Measurements from ENCODE around the gene LPAR2.
A peak's percentile ranks its signal among the peaks of the same experiment; 100 is the strongest.
"Not testable (repeated sequence)": the region's sequence is repeated elsewhere in the genome, so short reads cannot be mapped to it uniquely, and the experiment has no call there.

Gene LPAR2

DNA sequence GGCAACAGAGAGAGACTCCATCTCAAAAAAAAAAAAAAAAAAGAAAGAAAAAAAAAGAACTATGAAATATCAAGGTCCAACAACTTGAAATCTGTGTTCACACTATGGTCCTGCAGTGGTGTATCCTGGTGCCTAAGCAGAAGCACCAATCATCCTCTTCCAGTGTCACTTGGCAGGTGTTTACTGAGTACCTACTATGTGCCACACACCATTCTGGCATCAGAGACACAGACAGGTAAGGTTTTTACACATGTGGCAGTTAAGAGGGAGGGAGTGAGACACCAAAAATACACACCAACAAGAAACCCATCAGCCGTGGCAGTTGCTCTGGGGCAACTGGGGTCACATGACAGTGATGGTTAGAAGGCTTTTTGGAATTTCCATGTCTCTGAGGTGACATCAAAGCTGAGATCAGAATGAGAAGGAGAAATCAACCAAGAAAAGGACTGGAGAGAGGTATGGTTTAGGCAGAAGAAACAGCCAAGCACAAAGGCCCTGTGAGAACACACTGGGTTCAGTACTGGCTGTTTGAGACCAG lies 27.2 kb downstream of the LPAR2 start:
- Histone ChIP-seq H3K27ac (ENCODE audit: low read depth, low read length, poor library complexity, severe bottlenecking) (peak overlapping the region; percentile 93), H3K9me2 (ENCODE audit: low read depth, low read length) (no peaks in the 10 kb centered on the region), H3K4me1 (ENCODE audit: insufficient read depth, low read length, severe bottlenecking) (peaks cover 76% of the 10 kb centered on the region), H3K4me3 (ENCODE audit: low read depth, low read length, poor library complexity, severe bottlenecking) (no peak overlapping the region), H3F3A (ENCODE audit: insufficient read depth, low read length) (no peaks in the 10 kb centered on the region), H3K9ac (ENCODE audit: low read length) (peak overlapping the region; percentile 12; the same call in 1 of the 2 replicates), H3K4me2 (ENCODE audit: low read length) (peak overlapping the region; percentile 48; the same call in 1 of the 2 replicates), H3K9me3 (ENCODE audit: low read length) (no peaks in the 10 kb centered on the region), H3K27me3 (ENCODE audit: insufficient read depth, low read length) (no peaks in the 10 kb centered on the region), H4K20me1 (ENCODE audit: insufficient read depth, low read length) (no peaks in the 10 kb centered on the region), H3K36me3 (ENCODE audit: insufficient read depth, low read length) (peaks cover 4% of the 10 kb centered on the region; the same call in 1 of the 2 replicates), H3K79me2 (ENCODE audit: insufficient read depth, low read length) (no peaks in the 10 kb centered on the region), H2AFZ (ENCODE audit: low read length) (no peak overlapping the region)
- TF ChIP-seq CTCF (IDR thresholded peaks at IDR 0.05; ENCODE audit: low read length), result no peak
- TF ChIP-seq EZH2 (IDR thresholded peaks at IDR 0.05; ENCODE audit: borderline replicate concordance, low read length), result no peak

GRCh38 chr19:19598728-19599451 lies 29.1 kb downstream of the LPAR2 start:
- H3K9me2 ChIP-seq (ENCODE audit: low read depth, low read length); H3K27me3 ChIP-seq (ENCODE audit: insufficient read depth, low read length); H3K36me3 ChIP-seq (ENCODE audit: insufficient read depth, low read length); H3K79me2 ChIP-seq (ENCODE audit: insufficient read depth, low read length); H3K9me3 ChIP-seq (ENCODE audit: low read length); H2AFZ ChIP-seq (ENCODE audit: low read length); H3F3A ChIP-seq (ENCODE audit: insufficient read depth, low read length); H4K20me1 ChIP-seq (ENCODE audit: insufficient read depth, low read length): not testable (repeated sequence)
- Histone ChIP-seq H3K4me1 (ENCODE audit: insufficient read depth, low read length, severe bottlenecking) (peaks cover 88% of the 10 kb centered on the region), H3K27ac (ENCODE audit: low read depth, low read length, poor library complexity, severe bottlenecking) (peak overlapping the region; percentile 93), H3K4me3 (ENCODE audit: low read depth, low read length, poor library complexity, severe bottlenecking) (peak overlapping the region; percentile 6), H3K9ac (ENCODE audit: low read length) (peak overlapping the region; percentile 44; the same call in 1 of the 2 replicates), H3K4me2 (ENCODE audit: low read length) (peak overlapping the region; percentile 36)

GRCh38 chr19:19597809-19598306 lies 30.2 kb downstream of the LPAR2 start:
- Histone ChIP-seq H3K27ac (ENCODE audit: low read depth, low read length, poor library complexity, severe bottlenecking) (peak overlapping the region; percentile 93), H3K4me1 (ENCODE audit: insufficient read depth, low read length, severe bottlenecking) (peaks cover 79% of the 10 kb centered on the region), H2AFZ (ENCODE audit: low read length) (peak overlapping the region; percentile 67; the same call in 1 of the 2 replicates)

More at GRCh38 chr19:19597809-19598306, 30.2 kb downstream of the LPAR2 start:
- peak overlapping the region; percentile 25 for H3K4me3 ChIP-seq (ENCODE audit: low read depth, low read length, poor library complexity, severe bottlenecking)
- no peaks in the 10 kb centered on the region for H4K20me1 ChIP-seq (ENCODE audit: insufficient read depth, low read length)
- H3K9ac ChIP-seq (ENCODE audit: low read length), result peak overlapping the region; percentile 43
- TF ChIP-seq CTCF (IDR thresholded peaks at IDR 0.05; ENCODE audit: low read length) (no peak), EZH2 (IDR thresholded peaks at IDR 0.05; ENCODE audit: borderline replicate concordance, low read length) (no peak)
- H3K79me2 ChIP-seq (ENCODE audit: insufficient read depth, low read length), result no peaks in the 10 kb centered on the region
- peak overlapping the region; percentile 36 for H3K4me2 ChIP-seq (ENCODE audit: low read length)
- H3K9me2 ChIP-seq (ENCODE audit: low read depth, low read length), result no peaks in the 10 kb centered on the region
- no peaks in the 10 kb centered on the region for H3F3A ChIP-seq (ENCODE audit: insufficient read depth, low read length)
- H3K9me3 ChIP-seq (ENCODE audit: low read length), result no peaks in the 10 kb centered on the region
- peaks cover 4% of the 10 kb centered on the region; the same call in 1 of the 2 replicates for H3K36me3 ChIP-seq (ENCODE audit: insufficient read depth, low read length)
- no peaks in the 10 kb centered on the region for H3K27me3 ChIP-seq (ENCODE audit: insufficient read depth, low read length)

All from OCI-LY1 (cell line).